HepG2 (cell line): ENCODE data around the gene MAN2B2. TPM values are rescaled to one million over a fixed set of nuclear protein-coding genes. Genes with fewer than 3 reads are reported as not detected.

Experiments used
- ATAC-seq: fragments of 200-7000 bp; cut with Tn5 transposase; 3 replicates; pipeline ENCODE4 v1.9.1; 2020; ENCODE audit warnings: mild to moderate bottlenecking, moderate library complexity
- BruUV-seq: library from RNA; stranded (reverse); fragments of 400-500 nt; replicated peaks from 2 replicates; lab custom pipeline; 2021; lab: Mats Ljungman, UMichigan
- CTCF ChIA-PET: fragments of 300-600 bp; formaldehyde crosslinking; extraction: SDS; loops from one replicate; lab custom pipeline; 2021; ENCODE audit warnings: low total read pairs, inconsistent platforms, low intra/inter-chr PET ratio; lab: Yijun Ruan, JAX
- POLR2A ChIA-PET: fragments of 350-600 bp; sonication (Branson Sonifier 250); formaldehyde crosslinking; loops from one replicate; lab custom pipeline; 2020; ENCODE audit warnings: antibody characterized with exemption, inconsistent platforms; lab: Yijun Ruan, JAX
- DNase-seq: peaks from one replicate; pipeline ENCODE4 v3.0.0-alpha.2; 2015; ENCODE audit warnings: low spot score
- FAIRE-seq: peaks from 3 replicates; lab custom pipeline; 2011; peaks lifted over from hg19 to GRCh38; lab: Jason Lieb, UNC
- H2AFZ ChIP-seq: one replicate; pipeline ENCODE4 v1.6.1; 2011; ENCODE audit warnings: low read length, inconsistent platforms
- H3K27ac ChIP-seq: fragments of 300-600 bp; 3 replicates; pipeline ENCODE4 v1.8.0; 2011; ENCODE audit warnings: mixed run types, mild to moderate bottlenecking, mixed read lengths, low read length, inconsistent platforms; ENCODE audit not compliant: insufficient read depth; ENCODE audit errors: extremely low read length
- H3K27me3 ChIP-seq, 2 experiments: fragments of 200-600 bp in 1 of 2; 2 replicates in 1 of 2; 3 replicates in 1 of 2; pipeline versions ENCODE4 v1.6.0 to v1.8.0; 2011; ENCODE audit warnings: low read length in 2 of 2, mild to moderate bottlenecking in 2 of 2, moderate library complexity in 2 of 2, inconsistent platforms in 1 of 2; ENCODE audit not compliant: insufficient read depth in 2 of 2, control insufficient read depth in 1 of 2
- H3K36me3 ChIP-seq, 2 experiments: fragments of 200-600 bp in 1 of 2; replicated peaks in 1 of 2; 2 replicates in 1 of 2; 3 replicates in 1 of 2; pipeline versions ENCODE4 v1.5.1 to v1.8.0; 2011; ENCODE audit warnings: low read length in 2 of 2, inconsistent platforms in 1 of 2; ENCODE audit not compliant: insufficient read depth in 2 of 2, control insufficient read depth in 1 of 2
- H3K4me1 ChIP-seq: 2 replicates; pipeline ENCODE4 v1.5.1; 2012; ENCODE audit warnings: low read length, inconsistent platforms; ENCODE audit not compliant: insufficient read depth
- H3K4me2 ChIP-seq: 2 replicates; pipeline ENCODE4 v1.6.0; 2011; ENCODE audit warnings: low read depth, low read length, inconsistent platforms
- H3K4me3 ChIP-seq, 3 experiments: fragments of 200-600 bp in 1 of 3; sonication (generic), shearing (Covaris generic) in 1 of 3; replicated peaks in 1 of 3; 2 replicates each; pipeline ENCODE4 v1.5.1; 2011 to 2016; ENCODE audit warnings: low read length in 3 of 3, inconsistent platforms in 2 of 3, low read depth in 2 of 3, mild to moderate bottlenecking in 2 of 3, control low read depth in 1 of 3, mixed read lengths in 1 of 3; ENCODE audit not compliant: insufficient read depth in 1 of 3
- H3K79me2 ChIP-seq: one replicate; pipeline ENCODE4 v1.6.1; 2011; ENCODE audit warnings: low read length, inconsistent platforms; ENCODE audit not compliant: insufficient read depth
- H3K9ac ChIP-seq: 2 replicates; pipeline ENCODE4 v1.6.0; 2011; ENCODE audit warnings: mild to moderate bottlenecking, low read depth, low read length, inconsistent platforms; ENCODE audit not compliant: insufficient read depth
- H3K9me3 ChIP-seq: 2 replicates; pipeline ENCODE4 v1.5.1; 2012; ENCODE audit warnings: mild to moderate bottlenecking, low read length
- H4K20me1 ChIP-seq: 2 replicates; pipeline ENCODE4 v1.6.0; 2011; ENCODE audit warnings: inconsistent platforms, mild to moderate bottlenecking, low read length, moderate library complexity; ENCODE audit not compliant: insufficient read depth
- ATF5 ChIP-seq: sonication (generic); formaldehyde crosslinking; IDR thresholded peaks from 2 replicates; pipeline ENCODE4 v1.4.0; 2020; ENCODE audit warnings: mild to moderate bottlenecking, low read depth, missing genetic modification reagents
- HIVEP1 ChIP-seq: sonication (generic); formaldehyde crosslinking; IDR thresholded peaks from 2 replicates; pipeline ENCODE4 v1.4.0; 2020; ENCODE audit warnings: mild to moderate bottlenecking, missing genetic modification reagents
- MATR3 ChIP-seq: sonication (generic); formaldehyde crosslinking; IDR thresholded peaks from 2 replicates; pipeline ENCODE4 v1.4.0; 2020; ENCODE audit warnings: missing genetic modification reagents
- NCOA1 ChIP-seq: sonication (generic); formaldehyde crosslinking; IDR thresholded peaks from 2 replicates; pipeline ENCODE4 v1.9.0; 2021; ENCODE audit warnings: missing genetic modification reagents
- SATB2 ChIP-seq: sonication (generic); formaldehyde crosslinking; IDR thresholded peaks from 2 replicates; pipeline ENCODE4 v1.5.0; 2020; ENCODE audit warnings: missing genetic modification reagents
- ZBTB7B ChIP-seq: sonication (generic); formaldehyde crosslinking; IDR thresholded peaks from 2 replicates; pipeline ENCODE4 v1.4.0; 2020; ENCODE audit warnings: missing genetic modification reagents
- ZNF10 ChIP-seq: sonication (generic); formaldehyde crosslinking; IDR thresholded peaks from 2 replicates; pipeline ENCODE4 v1.4.0; 2020; ENCODE audit warnings: mild to moderate bottlenecking, low read depth, missing genetic modification reagents, borderline replicate concordance
- ZNF232 ChIP-seq: sonication (generic); formaldehyde crosslinking; IDR thresholded peaks from 2 replicates; pipeline ENCODE4 v1.4.0; 2020; ENCODE audit warnings: missing genetic modification reagents, borderline replicate concordance
- ZNF605 ChIP-seq: sonication (generic); formaldehyde crosslinking; IDR thresholded peaks from 2 replicates; pipeline ENCODE4 v1.8.0; 2022; ENCODE audit warnings: mild to moderate bottlenecking, missing genetic modification reagents
- WGBS: methylation state at CpG from one replicate; pipeline ENCODE4 v1.1.6; 2017; ENCODE audit warnings: low lambda C conversion rate; 5-methylcytosine and 5-hydroxymethylcytosine counted together
- in situ Hi-C: cut with HindIII; loops from 2 replicates; pipeline ENCODE4 v1.10.0; 2017; ENCODE audit warnings: low pct_unique_long_range_greater_than_20kb; ENCODE audit not compliant: extremely low pct_ligation_motif_present
- intact Hi-C: fragments of 100-400 bp; cut with micrococcal nuclease; formaldehyde crosslinking; loops from one replicate; pipeline ENCODE4 v1.10.0; 2022; ENCODE audit not compliant: unreplicated experiment
- polyA plus RNA-seq, 8 experiments: library from polyadenylated mRNA; depleted of rRNA in 3 of 8; stranded (reverse) in 7 of 8; unstranded in 1 of 8; fragments of >200 nt; fragmentation: Illumina TruSeq in 4 of 8; extraction: Trizol in 4 of 8; gene quantifications; 2 replicates each; pipeline versions ENCODE4 v1.2.1 to v1.2.3, GENCODE V29; 2011 to 2016; ENCODE audit warnings: low read depth in 4 of 8, missing spikeins in 1 of 8, mixed read lengths in 1 of 8; ENCODE audit not compliant: insufficient read depth in 1 of 8
- total RNA-seq, 5 experiments: library from RNA; depleted of rRNA; stranded (reverse); fragments of >200 nt; fragmentation: Illumina TruSeq; extraction: Trizol; gene quantifications; 2 replicates each; pipeline ENCODE4 v1.2.3, GENCODE V29; 2016; ENCODE audit warnings: low read depth in 1 of 5

Gene MAN2B2
- total and polyA plus RNA-seq, 2 of the 13 experiments (the other 11 are each of a cell fraction or from before 2014, with no cell fraction given) = 4.8 to 5.4 TPM

- ATAC-seq = no peak
- no peaks in the 10 kb centered on the region for H3K79me2 ChIP-seq
- no peak overlapping the region for H2AFZ ChIP-seq
- no peaks in the 10 kb centered on the region for H3K4me1 ChIP-seq
- 97% methylated on average over 14 of the region's 26 CpGs for WGBS
- BruUV-seq = no TSS peak
- no peak overlapping the region for H3K27ac ChIP-seq
- no peaks in the 10 kb centered on the region for H4K20me1 ChIP-seq
- no peak for DNase-seq
- TF ChIP-seq MATR3 (CRISPR knock-in tag) (no peak), ZNF232 (no peak), NCOA1 (no peak), SATB2 (CRISPR knock-in tag) (no peak), ZBTB7B (CRISPR knock-in tag) (no peak), ZNF10 (no peak), ZNF605 (CRISPR knock-in tag) (no peak), ATF5 (CRISPR knock-in tag) (no peak), HIVEP1 (no peak)
- H3K36me3 ChIP-seq = peaks cover 1 to 17% of the 10 kb centered on the region in 2 experiments; a peak in 2 of 5 replicates
- H3K4me3 ChIP-seq = no peak overlapping the region
- intact Hi-C loops (no loop called here), in situ Hi-C loops (no loop called here)
- H3K9ac ChIP-seq = no peak overlapping the region
- CTCF ChIA-PET = no interaction called here
- no peak overlapping the region for H3K4me2 ChIP-seq
- POLR2A ChIA-PET = no interaction called here
- no peak for FAIRE-seq
- no peaks in the 10 kb centered on the region for H3K27me3 ChIP-seq
- peaks cover 4% of the 10 kb centered on the region; the same call in 1 of the 2 replicates for H3K9me3 ChIP-seq
Measured at GRCh38 chr4:6609415-6610079, 34.6 kb downstream of the MAN2B2 start.
